ENCODE measurements around the gene BTRC.

- TF ChIP-seq CTCF (IDR thresholded peaks at IDR 0.05; ENCODE audit: insufficient read depth, low read length) (no peak), REST (IDR thresholded peaks at IDR 0.05; ENCODE audit: insufficient replicate concordance, low read depth) (no peak), POLR2AphosphoS5 (IDR thresholded peaks at IDR 0.05; ENCODE audit: low read depth) (no peak), SPI1 (IDR thresholded peaks at IDR 0.05; ENCODE audit: borderline replicate concordance, low read depth) (no peak)
These were observed 176.0 kb downstream of the BTRC start for GRCh38 chr10:101529725-101530553.

Measured in HL-60 (cell line).